GM23338 (cell line): Measurements from ENCODE around the gene TRIM25. TPM values are rescaled to one million over a fixed set of nuclear protein-coding genes. Genes with fewer than 3 reads are reported as not detected.

ENCODE experiments used
- ATAC-seq: fragments of 200-7000 bp; cut with Tn5 transposase; 3 replicates; pipeline ENCODE4 v1.9.1; 2020
- DNase-seq: peaks from one replicate; pipeline ENCODE4 v3.0.0-alpha.2; 2015; ENCODE audit warnings: low spot score
- H2AFZ ChIP-seq: fragments of 200-600 bp; sonication (generic); 2 replicates; pipeline ENCODE4 v1.8.0; 2016; ENCODE audit warnings: antibody characterized with exemption, mild to moderate bottlenecking, moderate library complexity
- H3F3A ChIP-seq: fragments of 200-600 bp; sonication (generic); replicated peaks from 2 replicates; pipeline ENCODE4 v1.8.0; 2017; ENCODE audit warnings: antibody characterized with exemption, mixed run types, low read depth
- H3K27ac ChIP-seq: fragments of 200-600 bp; sonication (generic); 2 replicates; pipeline ENCODE4 v1.6.1; 2016; ENCODE audit warnings: low read depth
- H3K27me3 ChIP-seq: fragments of 200-600 bp; sonication (generic); 2 replicates; pipeline ENCODE4 v1.8.0; 2016; ENCODE audit warnings: mild to moderate bottlenecking, mixed run types, moderate library complexity; ENCODE audit not compliant: insufficient read depth
- H3K36me3 ChIP-seq: fragments of 200-600 bp; sonication (generic); 2 replicates; pipeline ENCODE4 v1.8.0; 2016; ENCODE audit warnings: mild to moderate bottlenecking; ENCODE audit not compliant: insufficient read depth
- H3K4me1 ChIP-seq: fragments of 200-600 bp; sonication (generic); 2 replicates; pipeline ENCODE4 v1.8.0; 2016; ENCODE audit warnings: mild to moderate bottlenecking, moderate library complexity; ENCODE audit not compliant: insufficient read depth
- H3K4me2 ChIP-seq: fragments of 200-600 bp; sonication (generic); 2 replicates; pipeline ENCODE4 v1.7.1; 2017; ENCODE audit warnings: mixed run types
- H3K4me3 ChIP-seq: fragments of 200-600 bp; sonication (generic); 2 replicates; pipeline ENCODE4 v1.6.1; 2016; ENCODE audit warnings: mixed run types
- H3K79me2 ChIP-seq: fragments of 200-600 bp; sonication (generic); replicated peaks from 2 replicates; pipeline ENCODE4 v1.8.0; 2017; ENCODE audit warnings: mild to moderate bottlenecking; ENCODE audit not compliant: insufficient read depth
- H3K9me2 ChIP-seq: fragments of 200-600 bp; sonication (generic); 2 replicates; pipeline ENCODE4 v1.8.0; 2017; ENCODE audit not compliant: insufficient read depth
- H4K20me1 ChIP-seq: fragments of 200-600 bp; sonication (generic); replicated peaks from 2 replicates; pipeline ENCODE4 v1.8.0; 2017; ENCODE audit warnings: mild to moderate bottlenecking; ENCODE audit not compliant: insufficient read depth
- H3K27ac Mint-ChIP-seq: 2 replicates; pipeline ENCODE4 v1.8.0; 2020; ENCODE audit warnings: inconsistent platforms, mild to moderate bottlenecking, moderate library complexity, mixed read lengths
- H3K27me3 Mint-ChIP-seq: 3 replicates; pipeline ENCODE4 v1.8.0; 2022; ENCODE audit warnings: low read depth, mild to moderate bottlenecking, moderate library complexity, mixed read lengths, inconsistent platforms; ENCODE audit not compliant: insufficient read depth, poor library complexity
- H3K36me3 Mint-ChIP-seq: 3 replicates; pipeline ENCODE4 v1.8.0; 2021; ENCODE audit warnings: low read depth, mild to moderate bottlenecking, inconsistent platforms, moderate library complexity, mixed read lengths
- H3K4me1 Mint-ChIP-seq: 3 replicates; pipeline ENCODE4 v1.8.0; 2020; ENCODE audit warnings: mild to moderate bottlenecking, inconsistent platforms, mixed read lengths
- H3K4me3 Mint-ChIP-seq: 3 replicates; pipeline ENCODE4 v1.8.0; 2021; ENCODE audit warnings: moderate library complexity, mild to moderate bottlenecking, inconsistent platforms, mixed read lengths
- H3K9me3 Mint-ChIP-seq: 3 replicates; pipeline ENCODE4 v1.8.0; 2020; ENCODE audit warnings: moderate library complexity, mild to moderate bottlenecking, inconsistent platforms, mixed read lengths
- CREB1 ChIP-seq: fragments of 250-450 bp; sonication (Bioruptor Pico); IDR thresholded peaks from 2 replicates; pipeline ENCODE4 v1.5.0; 2020; ENCODE audit warnings: low read depth, mild to moderate bottlenecking, moderate library complexity
- CTCF ChIP-seq, 2 experiments: fragments of 200-600 bp in 1 of 2; sonication (generic) in 1 of 2; conservative IDR thresholded peaks; 2 replicates each; pipeline versions ENCODE4 v1.5.1 to v1.6.1; 2016 to 2017; ENCODE audit warnings: antibody characterized with exemption in 2 of 2, low read depth in 2 of 2, mild to moderate bottlenecking in 2 of 2, moderate library complexity in 1 of 2
- ETS1 ChIP-seq: IDR thresholded peaks from 2 replicates; pipeline ENCODE4 v1.6.1; 2016; ENCODE audit warnings: antibody characterized with exemption
- EZH2 ChIP-seq: fragments of 200-600 bp; sonication (generic); IDR thresholded peaks from one replicate; pipeline ENCODE4 v1.8.0; 2017; ENCODE audit warnings: antibody characterized with exemption, mild to moderate bottlenecking, low read depth; ENCODE audit not compliant: unreplicated experiment
- EZH2phosphoT487 ChIP-seq: fragments of 200-600 bp; sonication (generic); IDR thresholded peaks from one replicate; pipeline ENCODE4 v1.8.1; 2018; ENCODE audit warnings: antibody characterized with exemption; ENCODE audit not compliant: unreplicated experiment
- JUNB ChIP-seq: IDR thresholded peaks from one replicate; pipeline ENCODE4 v1.6.1; 2016; ENCODE audit warnings: antibody characterized with exemption; ENCODE audit not compliant: unreplicated experiment
- NANOG ChIP-seq: IDR thresholded peaks from 2 replicates; pipeline ENCODE4 v1.6.1; 2016; ENCODE audit warnings: antibody characterized with exemption, borderline replicate concordance
- POLR2AphosphoS5 ChIP-seq: IDR thresholded peaks from 2 replicates; pipeline ENCODE4 v1.6.1; 2016; ENCODE audit warnings: antibody characterized with exemption, low read depth
- STAT1 ChIP-seq: IDR thresholded peaks from one replicate; pipeline ENCODE4 v1.6.1; 2016; ENCODE audit warnings: antibody characterized with exemption; ENCODE audit not compliant: unreplicated experiment
- ZNF114 ChIP-seq: fragments of 250-450 bp; sonication (Bioruptor Pico); IDR thresholded peaks from 2 replicates; pipeline ENCODE4 v1.5.0; 2020; ENCODE audit warnings: mild to moderate bottlenecking, moderate library complexity
- ZNF331 ChIP-seq: fragments of 250-450 bp; sonication (Bioruptor Pico); IDR thresholded peaks from 2 replicates; pipeline ENCODE4 v1.5.0; 2020; ENCODE audit warnings: low read depth, mild to moderate bottlenecking, moderate library complexity
- polyA plus RNA-seq: library from polyadenylated mRNA; unstranded; fragments of >200 nt; fragmentation: Nextera tagmentation; extraction: Ambion mirVana; gene quantifications from 2 replicates; pipeline ENCODE4 v1.2.1, GENCODE V29; 2016
- total RNA-seq: library from RNA; depleted of rRNA; stranded (reverse); fragments of >200 nt; shearing (Covaris generic); gene quantifications from 2 replicates; pipeline ENCODE4 v1.2.3, GENCODE V29; 2014

TRIM25 gene
- total and polyA plus RNA-seq, 2 experiments from 2014 or later, result 19.6 to 36.2 TPM

GRCh38 chr17:56890906-56891674, 22.8 kb downstream of the TRIM25 start:
- H2AFZ ChIP-seq, result no peak overlapping the region
- no peak overlapping the region for H3K4me2 ChIP-seq
- peaks cover 66% of the 10 kb centered on the region for H3K36me3 Mint-ChIP-seq
- H3F3A ChIP-seq, result no peaks in the 10 kb centered on the region
- no peaks in the 10 kb centered on the region for H3K9me2 ChIP-seq
- ATAC-seq, result no peak
- no peak for TF ChIP-seq STAT1
- no peaks in the 10 kb centered on the region for H3K27me3 Mint-ChIP-seq
- H3K9me3 Mint-ChIP-seq, result peaks cover 28% of the 10 kb centered on the region
- H3K36me3 ChIP-seq, result peaks cover 15% of the 10 kb centered on the region
- H3K27ac ChIP-seq, result no peak overlapping the region
- no peak for DNase-seq
- H3K27ac Mint-ChIP-seq, result no peak overlapping the region
- H3K4me1 ChIP-seq, result peaks cover 11% of the 10 kb centered on the region
- H4K20me1 ChIP-seq, result no peaks in the 10 kb centered on the region
- no peak overlapping the region for H3K4me3 ChIP-seq
- no peaks in the 10 kb centered on the region for H3K27me3 ChIP-seq
- peaks cover 25% of the 10 kb centered on the region for H3K4me1 Mint-ChIP-seq
- no peak overlapping the region for H3K4me3 Mint-ChIP-seq
- no peaks in the 10 kb centered on the region for H3K79me2 ChIP-seq

- Mint-ChIP-seq H3K9me3 (peaks cover 29% of the 10 kb centered on the region), H3K27me3 (no peaks in the 10 kb centered on the region), H3K36me3 (peaks cover 66% of the 10 kb centered on the region), H3K4me3 (no peak overlapping the region), H3K27ac (no peak overlapping the region), H3K4me1 (peaks cover 19% of the 10 kb centered on the region)
- no peak overlapping the region for H3K4me3 ChIP-seq
- H3K27me3 ChIP-seq, result no peaks in the 10 kb centered on the region
- H4K20me1 ChIP-seq, result no peaks in the 10 kb centered on the region
- H2AFZ ChIP-seq, result no peak overlapping the region
- ATAC-seq (no peak), DNase-seq (no peak)
- H3K36me3 ChIP-seq, result peaks cover 15% of the 10 kb centered on the region
- H3K4me1 ChIP-seq, result peaks cover 8% of the 10 kb centered on the region
- H3F3A ChIP-seq, result no peaks in the 10 kb centered on the region
- no peaks in the 10 kb centered on the region for H3K79me2 ChIP-seq
- TF ChIP-seq EZH2phosphoT487, result no peak
- no peak for TF ChIP-seq CREB1 (CRISPR knock-in tag)
- TF ChIP-seq STAT1, result no peak
- no peak for TF ChIP-seq JUNB
- TF ChIP-seq EZH2, result no peak
- no peak for TF ChIP-seq ZNF331 (CRISPR knock-in tag)
- no peak for TF ChIP-seq CTCF (conservative IDR thresholded peaks at IDR 0.05; ENCODE audit: low read depth in 2 of 2)
- no peak for TF ChIP-seq POLR2AphosphoS5
- TF ChIP-seq NANOG, result no peak
- no peak for TF ChIP-seq ZNF114 (CRISPR knock-in tag)
- no peak for TF ChIP-seq ETS1
- H3K4me2 ChIP-seq, result no peak overlapping the region
- no peaks in the 10 kb centered on the region for H3K9me2 ChIP-seq
- H3K27ac ChIP-seq, result no peak overlapping the region
These were observed 23.5 kb downstream of the TRIM25 start for GRCh38 chr17:56890390-56890789.
